Effector memory CD8-positive, alpha-beta T cell (primary cell): Measurements from ENCODE around the gene VIPR2.

Source experiments
- ATAC-seq: fragments of 150-1000 bp; cut with Tn5 transposase; replicated peaks from 2 replicates; pipeline ENCODE4 v1.10.0; 2021; ENCODE audit warnings: mild to moderate bottlenecking, moderate library complexity
- DNase-seq, 3 experiments: peaks; one replicate each; pipeline ENCODE4 v3.0.0; 2021
- H3K27ac Mint-ChIP-seq, 2 donors: one replicate each; pipeline ENCODE4 v1.8.0; 2022; ENCODE audit warnings: mild to moderate bottlenecking in 2 of 2, mixed read lengths in 2 of 2, moderate library complexity in 2 of 2
- H3K27me3 Mint-ChIP-seq, 2 donors: one replicate each; pipeline ENCODE4 v1.8.0; 2022; ENCODE audit warnings: mixed read lengths in 2 of 2
- H3K36me3 Mint-ChIP-seq: one replicate; pipeline ENCODE4 v1.8.0; 2022; ENCODE audit warnings: mild to moderate bottlenecking, moderate library complexity, mixed read lengths; ENCODE audit not compliant: insufficient read depth
- H3K4me1 Mint-ChIP-seq, 2 donors: one replicate each; pipeline ENCODE4 v1.8.0; 2022; ENCODE audit warnings: low read depth in 2 of 2, mixed read lengths in 2 of 2
- H3K4me3 Mint-ChIP-seq, 2 donors: one replicate each; pipeline ENCODE4 v1.8.0; 2022; ENCODE audit warnings: mild to moderate bottlenecking in 2 of 2, mixed read lengths in 2 of 2, moderate library complexity in 2 of 2
- H3K9me3 Mint-ChIP-seq, 2 donors: one replicate each; pipeline ENCODE4 v1.8.0; 2022; ENCODE audit warnings: mixed read lengths in 2 of 2

VIPR2 gene

GRCh38 chr7:159028508-159029401, 115.9 kb downstream of the VIPR2 start:
- peaks cover 43 to 89% of the 10 kb centered on the region in 2 donors for H3K27me3 Mint-ChIP-seq
- H3K9me3 Mint-ChIP-seq = no peaks in the 10 kb centered on the region
- no peak for DNase-seq
- no peak for ATAC-seq
- H3K4me1 Mint-ChIP-seq = peaks cover 0 to 7% of the 10 kb centered on the region in 2 donors
- no peak overlapping the region for H3K4me3 Mint-ChIP-seq
- no peaks in the 10 kb centered on the region for H3K36me3 Mint-ChIP-seq
- H3K27ac Mint-ChIP-seq = no peak overlapping the region

GRCh38 chr7:159027789-159028507, 116.7 kb downstream of the VIPR2 start:
- H3K27ac Mint-ChIP-seq = no peak overlapping the region
- no peak for ATAC-seq
- peaks cover 44 to 98% of the 10 kb centered on the region in 2 donors for H3K27me3 Mint-ChIP-seq
- no peaks in the 10 kb centered on the region for H3K9me3 Mint-ChIP-seq
- no peak overlapping the region for H3K4me3 Mint-ChIP-seq
- no peaks in the 10 kb centered on the region for H3K36me3 Mint-ChIP-seq
- peaks cover 0 to 8% of the 10 kb centered on the region in 2 donors for H3K4me1 Mint-ChIP-seq
- no peak for DNase-seq

GRCh38 chr7:159027056-159027788, 117.4 kb downstream of the VIPR2 start:
- Mint-ChIP-seq H3K4me1 (peaks cover 0 to 9% of the 10 kb centered on the region in 2 donors), H3K9me3 (no peaks in the 10 kb centered on the region), H3K36me3 (no peaks in the 10 kb centered on the region), H3K27ac (no peak overlapping the region), H3K4me3 (no peak overlapping the region), H3K27me3 (peaks cover 44 to 99% of the 10 kb centered on the region in 2 donors)
- ATAC-seq (no peak), DNase-seq (no peak)

- Mint-ChIP-seq H3K4me1 (peaks cover 0 to 9% of the 10 kb centered on the region in 2 donors), H3K9me3 (no peaks in the 10 kb centered on the region), H3K4me3 (no peak overlapping the region), H3K36me3 (no peaks in the 10 kb centered on the region), H3K27me3 (peaks cover 41 to 93% of the 10 kb centered on the region in 2 donors), H3K27ac (no peak overlapping the region)
- no peak for ATAC-seq
- no peak for DNase-seq
Observed at GRCh38 chr7:159026271-159027055, 118.2 kb downstream of the VIPR2 start.

GRCh38 chr7:159025161-159025779, 119.4 kb downstream of the VIPR2 start:
- Mint-ChIP-seq H3K27me3 (peaks cover 31 to 91% of the 10 kb centered on the region in 2 donors), H3K36me3 (no peaks in the 10 kb centered on the region), H3K4me3 (no peak overlapping the region), H3K27ac (no peak overlapping the region), H3K4me1 (peaks cover 0 to 5% of the 10 kb centered on the region in 2 donors), H3K9me3 (no peaks in the 10 kb centered on the region)
- ATAC-seq = no peak
- DNase-seq = no peak

GRCh38 chr7:159024280-159024951, 120.3 kb downstream of the VIPR2 start:
- Mint-ChIP-seq H3K27me3 (peaks cover 27 to 87% of the 10 kb centered on the region in 2 donors), H3K4me1 (peaks cover 0 to 5% of the 10 kb centered on the region in 2 donors), H3K27ac (no peak overlapping the region), H3K36me3 (no peaks in the 10 kb centered on the region), H3K9me3 (no peaks in the 10 kb centered on the region), H3K4me3 (no peak overlapping the region)
- ATAC-seq (no peak), DNase-seq (no peak)

- no peaks in the 10 kb centered on the region for H3K9me3 Mint-ChIP-seq
- no peaks in the 10 kb centered on the region for H3K36me3 Mint-ChIP-seq
- H3K4me1 Mint-ChIP-seq = peaks cover 4 to 8% of the 10 kb centered on the region in 2 donors
- DNase-seq (no peak), ATAC-seq (no peak)
- H3K4me3 Mint-ChIP-seq = no peak overlapping the region
- H3K27ac Mint-ChIP-seq = no peak overlapping the region
- H3K27me3 Mint-ChIP-seq = peaks cover 27 to 87% of the 10 kb centered on the region in 2 donors
Observed at GRCh38 chr7:159023746-159024145, 120.9 kb downstream of the VIPR2 start.

- no peak overlapping the region for H3K27ac Mint-ChIP-seq
- DNase-seq = no peak
- H3K4me3 Mint-ChIP-seq = no peak overlapping the region
- H3K36me3 Mint-ChIP-seq = no peaks in the 10 kb centered on the region
- H3K9me3 Mint-ChIP-seq = no peaks in the 10 kb centered on the region
- H3K4me1 Mint-ChIP-seq = peaks cover 4 to 8% of the 10 kb centered on the region in 2 donors
- no peak for ATAC-seq
- peaks cover 27 to 85% of the 10 kb centered on the region in 2 donors for H3K27me3 Mint-ChIP-seq
Observed at GRCh38 chr7:159023206-159023605, 121.5 kb downstream of the VIPR2 start.

GRCh38 chr7:159022238-159022993, 122.3 kb downstream of the VIPR2 start:
- ATAC-seq = no peak
- H3K9me3 Mint-ChIP-seq = no peaks in the 10 kb centered on the region
- H3K4me1 Mint-ChIP-seq = peaks cover 4 to 8% of the 10 kb centered on the region in 2 donors
- no peak overlapping the region for H3K27ac Mint-ChIP-seq
- H3K36me3 Mint-ChIP-seq = no peaks in the 10 kb centered on the region
- no peak for DNase-seq
- no peak overlapping the region for H3K4me3 Mint-ChIP-seq
- peaks cover 27 to 77% of the 10 kb centered on the region in 2 donors for H3K27me3 Mint-ChIP-seq

GRCh38 chr7:159020987-159021386, 123.7 kb downstream of the VIPR2 start:
- Mint-ChIP-seq H3K9me3 (no peaks in the 10 kb centered on the region), H3K4me1 (peaks cover 4% of the 10 kb centered on the region in 2 donors), H3K27ac (no peak overlapping the region), H3K27me3 (peaks cover 19 to 63% of the 10 kb centered on the region in 2 donors), H3K4me3 (no peak overlapping the region), H3K36me3 (no peaks in the 10 kb centered on the region)
- no peak for DNase-seq
- no peak for ATAC-seq

- H3K27me3 Mint-ChIP-seq = peaks cover 9 to 44% of the 10 kb centered on the region in 2 donors
- H3K27ac Mint-ChIP-seq = peak overlapping the region in 1 of 2 donors; percentile 9
- no peaks in the 10 kb centered on the region for H3K36me3 Mint-ChIP-seq
- no peak for ATAC-seq
- no peak for DNase-seq
- H3K4me3 Mint-ChIP-seq = no peak overlapping the region
- H3K9me3 Mint-ChIP-seq = no peaks in the 10 kb centered on the region
- H3K4me1 Mint-ChIP-seq = peaks cover 4% of the 10 kb centered on the region in 2 donors
Observed at GRCh38 chr7:159019111-159019510, 125.6 kb downstream of the VIPR2 start.
